HCT116 (cell line): ENCODE data around the gene EIF2B2. TPM values are rescaled to one million over a fixed set of nuclear protein-coding genes. Genes with fewer than 3 reads are reported as not detected.
A peak's percentile ranks its signal among the peaks of the same experiment; 100 is the strongest.

Source experiments
- ATAC-seq: fragments of 200-7000 bp; cut with Tn5 transposase; 2 replicates; pipeline ENCODE4 v1.9.1; 2020; ENCODE audit warnings: mild to moderate bottlenecking, moderate library complexity
- BruUV-seq: library from RNA; stranded (reverse); fragments of 400-500 nt; replicated peaks from 2 replicates; lab custom pipeline; 2021; lab: Mats Ljungman, UMichigan
- CTCF ChIA-PET: fragments of 300-600 bp; sonication (Branson Sonifier 250); formaldehyde crosslinking; loops from one replicate; lab custom pipeline; 2021; ENCODE audit warnings: antibody characterized with exemption; lab: Charles Lee
- POLR2A ChIA-PET: fragments of 300-600, 350-600 bp; sonication (Branson Sonifier 250); formaldehyde crosslinking; loops from one replicate; lab custom pipeline; 2021; ENCODE audit warnings: antibody characterized with exemption; lab: Charles Lee
- RAD21 ChIA-PET, 2 experiments: fragments of 300-600 bp; sonication (Branson Sonifier 250); formaldehyde crosslinking; loops; one replicate each; lab custom pipeline; 2023; ENCODE audit warnings: low total read pairs in 2 of 2; ENCODE audit not compliant: uncharacterized antibody in 2 of 2, unreplicated experiment in 2 of 2, low non-redundant PET in 1 of 2; lab: Charles Lee
- DNase-seq: peaks from one replicate; pipeline ENCODE4 v3.0.0-alpha.2; 2010; ENCODE audit warnings: low read depth, low spot score
- H2AFZ ChIP-seq: fragments of 200-600 bp; shearing (Covaris generic), sonication (generic); 2 replicates; pipeline ENCODE4 v1.6.1; 2017; ENCODE audit warnings: low read depth, mixed run types, mixed read lengths, antibody characterized with exemption, low read length; ENCODE audit not compliant: poor library complexity, severe bottlenecking
- H3K27ac ChIP-seq: 2 replicates; pipeline ENCODE4 v1.5.1; 2012; ENCODE audit warnings: low read depth, low read length
- H3K27me3 ChIP-seq: fragments of 200-600 bp; sonication (generic); 2 replicates; pipeline ENCODE4 v1.6.1; 2016; ENCODE audit warnings: mixed run types, low read length, mixed read lengths; ENCODE audit not compliant: insufficient read depth
- H3K36me3 ChIP-seq, 2 experiments: fragments of 200-500 bp in 1 of 2; fragments of 200-600 bp in 1 of 2; sonication (Bioruptor generic) in 1 of 2; sonication (generic) in 1 of 2; 2 replicates each; pipeline versions ENCODE4 v1.5.1 to v1.6.1; 2014 to 2016; ENCODE audit warnings: low read length in 2 of 2, inconsistent platforms in 1 of 2, mixed read lengths in 1 of 2, mixed run types in 1 of 2; ENCODE audit not compliant: insufficient read depth in 2 of 2, control insufficient read depth in 1 of 2
- H3K4me1 ChIP-seq, 2 experiments: fragments of 200-600 bp in 1 of 2; sonication (generic) in 1 of 2; 2 replicates each; pipeline versions ENCODE4 v1.5.1 to v1.6.1; 2012 to 2017; ENCODE audit warnings: low read length in 2 of 2, inconsistent platforms in 1 of 2, mild to moderate bottlenecking in 1 of 2, mixed read lengths in 1 of 2, mixed run types in 1 of 2, moderate library complexity in 1 of 2; ENCODE audit not compliant: insufficient read depth in 2 of 2, control insufficient read depth in 1 of 2
- H3K4me2 ChIP-seq: fragments of 200-600 bp; sonication (generic); 2 replicates; pipeline ENCODE4 v1.6.1; 2017; ENCODE audit warnings: mixed run types, low read length, mixed read lengths
- H3K4me3 ChIP-seq, 2 experiments: fragments of 200-600 bp in 1 of 2; sonication (generic) in 1 of 2; replicated peaks in 1 of 2; 2 replicates each; pipeline ENCODE4 v1.5.1; 2011 to 2016; ENCODE audit warnings: low read length in 2 of 2, control low read depth in 1 of 2, low read depth in 1 of 2, mild to moderate bottlenecking in 1 of 2, mixed read lengths in 1 of 2, mixed run types in 1 of 2
- H3K79me2 ChIP-seq: fragments of 200-600 bp; sonication (generic); 2 replicates; pipeline ENCODE4 v1.6.1; 2017; ENCODE audit warnings: mild to moderate bottlenecking, mixed run types, low read length, moderate library complexity, mixed read lengths; ENCODE audit not compliant: insufficient read depth
- H3K9ac ChIP-seq: fragments of 200-600 bp; sonication (generic); 2 replicates; pipeline ENCODE4 v1.6.1; 2016; ENCODE audit warnings: low read length, mixed read lengths
- H3K9me2 ChIP-seq: fragments of 200-600 bp; sonication (generic), shearing (Covaris generic); 2 replicates; pipeline ENCODE4 v1.6.1; 2017; ENCODE audit warnings: mixed run types, mild to moderate bottlenecking, moderate library complexity; ENCODE audit not compliant: insufficient read depth
- H3K9me3 ChIP-seq, 2 experiments: fragments of 200-500 bp in 1 of 2; fragments of 200-600 bp in 1 of 2; sonication (Bioruptor generic) in 1 of 2; sonication (generic) in 1 of 2; 2 replicates each; pipeline ENCODE4 v1.6.1; 2014 to 2017; ENCODE audit warnings: low read length in 2 of 2, mixed read lengths in 2 of 2, inconsistent platforms in 1 of 2, low read depth in 1 of 2, mild to moderate bottlenecking in 1 of 2, mixed run types in 1 of 2, moderate library complexity in 1 of 2; ENCODE audit not compliant: control insufficient read depth in 1 of 2, insufficient read depth in 1 of 2
- H4K20me1 ChIP-seq: fragments of 200-600 bp; sonication (generic), shearing (Covaris generic); 2 replicates; pipeline ENCODE4 v1.6.1; 2017; ENCODE audit warnings: mixed run types, mild to moderate bottlenecking, moderate library complexity; ENCODE audit not compliant: insufficient read depth
- CBX3 ChIP-seq: IDR thresholded peaks from 2 replicates; pipeline ENCODE4 v1.6.1; 2012; ENCODE audit warnings: low read depth
- CEBPB ChIP-seq: IDR thresholded peaks from 2 replicates; pipeline ENCODE4 v1.6.1; 2012; ENCODE audit warnings: low read depth
- EGR1 ChIP-seq: IDR thresholded peaks from 2 replicates; pipeline ENCODE4 v1.6.1; 2012; ENCODE audit warnings: low read depth
- ELF1 ChIP-seq: IDR thresholded peaks from 2 replicates; pipeline ENCODE4 v1.6.1; 2012; ENCODE audit warnings: low read depth, borderline replicate concordance
- EZH2 ChIP-seq: fragments of 200-600 bp; sonication (generic); IDR thresholded peaks from 2 replicates; pipeline ENCODE4 v1.6.1; 2017; ENCODE audit warnings: antibody characterized with exemption, mixed run types
- FOSL1 ChIP-seq: IDR thresholded peaks from 2 replicates; pipeline ENCODE4 v1.6.1; 2012; ENCODE audit warnings: low read depth
- JUND ChIP-seq: IDR thresholded peaks from 2 replicates; pipeline ENCODE4 v1.6.1; 2012
- POLR2AphosphoS5 ChIP-seq: IDR thresholded peaks from 2 replicates; pipeline ENCODE4 v1.6.1; 2011; ENCODE audit warnings: mild to moderate bottlenecking, low read depth, low read length, moderate library complexity
- REST ChIP-seq: IDR thresholded peaks from 2 replicates; pipeline ENCODE4 v1.6.1; 2012; ENCODE audit warnings: low read depth
- SIN3A ChIP-seq: IDR thresholded peaks from 2 replicates; pipeline ENCODE4 v1.6.1; 2012; ENCODE audit warnings: low read depth
- SRF ChIP-seq: IDR thresholded peaks from 2 replicates; pipeline ENCODE4 v1.6.1; 2012; ENCODE audit warnings: low read depth
- YY1 ChIP-seq: IDR thresholded peaks from 2 replicates; pipeline ENCODE4 v1.6.1; 2011; ENCODE audit warnings: low read length, low read depth, moderate library complexity, mild to moderate bottlenecking; ENCODE audit not compliant: insufficient replicate concordance; ENCODE audit errors: extremely low read depth
- ZNF274 ChIP-seq: fragments of 200-500 bp; sonication (Bioruptor generic); IDR thresholded peaks from 2 replicates; pipeline ENCODE4 v1.6.1; 2014; ENCODE audit warnings: mild to moderate bottlenecking, low read depth, low read length, inconsistent platforms
- intact Hi-C: fragments of 100-400 bp; cut with micrococcal nuclease; formaldehyde crosslinking; loops from 2 replicates; pipeline ENCODE4 v1.10.0; 2022
- total RNA-seq: library from RNA; stranded (reverse); gene quantifications from one replicate; pipeline ENCODE4 v1.2.1, GENCODE V29; 2021; ENCODE audit not compliant: unreplicated experiment

Gene EIF2B2
- total RNA-seq, 1 experiment from 2014 or later: 54.8 TPM

- ATAC-seq: no peak
- intact Hi-C loops: no loop called here
- H4K20me1 ChIP-seq: no peaks in the 10 kb centered on the region
- TF ChIP-seq FOSL1 (no peak), REST (no peak)
- TF ChIP-seq, all 23 proteins: peak for 0
- no peaks in the 10 kb centered on the region for H3K27me3 ChIP-seq
- no peaks in the 10 kb centered on the region for H3K9me2 ChIP-seq
- peaks cover 4 to 25% of the 10 kb centered on the region in 2 experiments; a peak in 3 of 4 replicates for H3K4me1 ChIP-seq
- no peaks in the 10 kb centered on the region for H3K9me3 ChIP-seq
- ChIA-PET RAD21 (no interaction called here), POLR2A (interaction anchor here (1.8 kb wide), 1 partner anchor 10 kb away, joined by 8 read pairs; no protein-coding TSS in a partner anchor), CTCF (interaction anchor here (2.9 kb wide), 1 partner anchor 9 kb away, joined by 16 read pairs; no protein-coding TSS in a partner anchor)
- no peaks in the 10 kb centered on the region for H3K79me2 ChIP-seq
- peak overlapping the region; percentile 58 to 78 for H3K4me3 ChIP-seq
- no peak for DNase-seq
- no peaks in the 10 kb centered on the region for H3K36me3 ChIP-seq
- no peak overlapping the region for H2AFZ ChIP-seq
- peak overlapping the region; percentile 99 for H3K4me2 ChIP-seq
- BruUV-seq: no TSS peak
- no peak overlapping the region for H3K27ac ChIP-seq
- H3K9ac ChIP-seq: peak overlapping the region; percentile 70
These were observed 48.3 kb upstream of the EIF2B2 start for GRCh38 chr14:74954232-74954946.

GRCh38 chr14:74954947-74955228 lies 47.8 kb upstream of the EIF2B2 start:
- H3K4me3 ChIP-seq: peak overlapping the region; percentile 58 to 78
- BruUV-seq: no TSS peak
- ChIA-PET CTCF (interaction anchor here (2.9 kb wide), 1 partner anchor 10 kb away, joined by 16 read pairs; no protein-coding TSS in a partner anchor), RAD21 (no interaction called here), POLR2A (interaction anchor here (0.9 to 1.8 kb wide), 8 partner anchors 8 to 339 kb away, joined by 3 to 8 read pairs (median 4); partner anchors contain the start of genes EIF2B2 and RPS6KL1)
- peak overlapping the region; percentile 99 for H3K4me2 ChIP-seq
- peak overlapping the region; percentile 51; the same call in 1 of the 2 replicates for H3K27ac ChIP-seq
- no peaks in the 10 kb centered on the region for H3K36me3 ChIP-seq
- DNase-seq (no peak), ATAC-seq (no peak; the same call in 1 of the 2 replicates)
- intact Hi-C loops: no loop called here
- no peaks in the 10 kb centered on the region for H3K27me3 ChIP-seq
- peak overlapping the region; percentile 70 for H3K9ac ChIP-seq
- H3K9me2 ChIP-seq: no peaks in the 10 kb centered on the region
- H4K20me1 ChIP-seq: no peaks in the 10 kb centered on the region
- H2AFZ ChIP-seq: peak overlapping the region; percentile 48
- no peaks in the 10 kb centered on the region for H3K79me2 ChIP-seq
- H3K4me1 ChIP-seq: peaks cover 4 to 25% of the 10 kb centered on the region in 2 experiments; a peak in 3 of 4 replicates
- no peaks in the 10 kb centered on the region for H3K9me3 ChIP-seq
- TF ChIP-seq ZNF274 (no peak), SRF (no peak), YY1 (no peak), POLR2AphosphoS5 (no peak), CEBPB (no peak), CBX3 (no peak), JUND (no peak), EGR1 (no peak), REST (no peak), SIN3A (no peak), EZH2 (no peak), ELF1 (no peak)
